H54 (cell line): Measurements from ENCODE around the gene TUBA1B.
"Not testable (repeated sequence)": the region's sequence is repeated elsewhere in the genome, so short reads cannot be mapped to it uniquely, and the experiment has no call there.

Experiments
- DNase-seq: peaks from one replicate; pipeline ENCODE4 v3.0.0; 2011; ENCODE audit warnings: low spot score, mixed read lengths; ENCODE audit not compliant: insufficient read length
- FAIRE-seq: peaks from 3 replicates; lab custom pipeline; 2011; peaks lifted over from hg19 to GRCh38; lab: Jason Lieb, UNC
- POLR2A ChIP-seq: IDR thresholded peaks from 2 replicates; pipeline ENCODE4 v1.6.1; 2011; ENCODE audit warnings: low read depth, mild to moderate bottlenecking, low read length

TUBA1B gene

DNA sequence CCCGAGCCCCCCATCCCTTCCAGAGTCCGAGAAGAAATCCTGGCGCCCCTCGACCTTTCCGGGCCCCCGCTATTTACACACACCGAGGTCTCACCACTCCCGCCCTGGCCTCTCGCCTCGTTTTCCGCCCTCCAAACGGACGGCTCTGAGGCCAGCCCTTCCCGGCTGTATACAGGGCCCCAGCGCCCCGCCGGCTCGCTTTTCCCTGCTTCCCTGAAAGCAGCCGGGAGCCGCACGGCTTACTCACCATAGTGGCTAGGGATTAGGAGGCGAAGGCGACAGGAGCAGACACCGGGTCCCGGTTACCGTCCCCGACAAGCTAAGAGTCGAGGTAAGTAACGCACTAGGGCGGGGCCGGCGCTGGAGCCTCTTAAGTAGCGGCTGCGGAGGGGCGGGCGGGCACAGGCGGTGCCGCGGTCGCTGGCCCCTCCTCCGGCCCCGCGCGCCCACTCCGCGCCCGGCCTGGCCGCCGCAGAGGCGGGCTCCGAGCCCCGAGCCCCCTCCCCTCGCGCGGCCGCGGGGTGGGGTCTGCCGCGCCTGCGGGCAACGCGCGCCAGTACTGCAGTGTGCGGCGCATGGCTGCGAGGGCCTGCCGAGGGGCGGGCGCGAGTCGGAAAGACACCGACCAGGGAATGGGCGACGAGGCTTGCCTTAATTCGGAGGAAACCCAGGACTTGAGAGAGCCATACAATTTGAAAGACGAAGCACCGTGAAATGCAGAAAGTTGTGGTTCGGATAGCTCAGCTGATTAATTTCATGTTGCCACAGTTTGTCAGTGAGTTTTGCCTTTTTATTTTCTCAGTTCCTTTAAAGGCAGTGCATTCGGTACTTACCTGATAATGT is at the start of gene TUBA1B:
TSS of gene TUBA1B (minus strand) at position 345 of the 843 bp plus-strand sequence. CDS start at position 250, 95 bp downstream.
- peak; percentile 66 for DNase-seq
- TF ChIP-seq POLR2A, result peak; percentile 97
- no peak for FAIRE-seq

DNA sequence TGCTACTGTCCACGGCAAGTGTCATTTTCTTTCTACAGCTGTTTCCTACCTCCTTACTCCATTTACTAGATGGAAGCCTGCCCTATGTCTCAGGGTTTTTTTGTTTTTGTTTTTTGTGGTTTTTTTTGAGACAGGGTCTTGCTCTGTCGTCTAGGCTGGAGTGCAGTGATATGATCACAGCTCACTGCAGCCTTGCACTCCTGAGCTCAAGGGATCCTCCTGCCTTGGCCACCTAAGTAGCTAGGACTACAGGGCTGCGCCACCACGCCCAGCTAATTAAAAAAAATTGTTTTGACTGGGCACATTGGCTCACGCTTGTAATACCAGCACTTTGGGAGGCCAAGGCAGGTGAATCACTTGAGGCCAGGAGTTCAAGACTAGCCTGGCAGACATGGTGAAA is 43.0 kb upstream of the TUBA1B start:
- no peak for TF ChIP-seq POLR2A
- FAIRE-seq (no peak), DNase-seq (no peak)

DNA sequence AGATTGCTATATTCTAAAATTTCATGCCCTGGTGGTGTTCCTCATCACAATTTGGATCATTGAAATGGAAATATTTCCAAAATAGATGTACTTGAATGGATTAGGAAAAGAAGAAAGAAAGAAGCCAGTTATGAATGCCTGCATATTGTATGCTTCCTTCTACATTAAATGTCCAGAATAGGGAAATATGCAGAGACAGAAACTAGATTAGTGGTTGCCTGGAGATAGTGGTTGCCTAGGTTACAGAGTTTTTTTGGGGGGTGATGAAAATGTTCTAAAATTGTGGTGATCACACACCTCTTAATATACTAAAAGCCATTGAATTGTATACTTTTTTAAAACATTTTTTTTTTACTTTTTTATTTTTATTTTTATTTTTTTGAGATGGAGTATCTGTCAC is 39.7 kb upstream of the TUBA1B start:
- DNase-seq (no peak), FAIRE-seq (no peak)
- TF ChIP-seq POLR2A, result no peak

DNA sequence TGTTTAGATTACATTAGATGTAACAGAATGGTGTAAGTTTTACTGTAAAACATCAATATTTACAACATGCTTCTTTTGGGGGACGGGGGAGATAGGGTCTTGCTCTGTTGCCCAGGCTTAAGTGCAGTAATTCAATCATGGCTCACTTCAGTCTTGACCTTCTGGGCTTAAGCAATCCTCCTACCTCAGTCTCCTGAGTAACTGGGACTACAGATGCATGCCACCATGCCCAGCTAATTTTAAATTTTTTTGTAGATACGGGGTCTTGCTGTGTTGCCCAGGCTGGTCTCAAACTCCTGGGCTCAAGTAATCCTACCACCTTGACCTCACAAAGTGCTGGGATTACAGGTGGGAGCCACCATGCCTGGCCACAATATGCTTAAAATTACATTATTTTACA is 33.9 kb upstream of the TUBA1B start:
- no peak for TF ChIP-seq POLR2A
- DNase-seq, result no peak
- no peak for FAIRE-seq

DNA sequence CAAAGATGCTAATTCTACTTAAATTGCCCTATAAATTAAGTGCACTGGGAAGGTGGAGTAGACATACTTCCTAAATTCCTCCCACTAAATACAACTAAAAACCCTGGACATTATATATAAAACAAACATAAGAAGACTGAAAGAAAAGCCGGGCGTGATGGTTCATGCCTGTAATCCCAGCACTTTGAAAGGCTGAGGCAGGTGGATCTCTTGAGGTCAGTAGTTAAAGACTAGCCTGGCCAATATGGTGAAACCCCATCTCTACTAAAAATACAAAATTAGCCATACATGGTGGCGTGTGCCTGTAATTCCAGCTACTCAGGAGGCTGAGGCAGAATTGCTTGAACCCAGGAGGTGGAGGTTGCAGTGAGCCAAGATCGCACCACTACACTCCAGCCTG is 30.7 kb upstream of the TUBA1B start:
- DNase-seq, FAIRE-seq: not testable (repeated sequence)

DNA sequence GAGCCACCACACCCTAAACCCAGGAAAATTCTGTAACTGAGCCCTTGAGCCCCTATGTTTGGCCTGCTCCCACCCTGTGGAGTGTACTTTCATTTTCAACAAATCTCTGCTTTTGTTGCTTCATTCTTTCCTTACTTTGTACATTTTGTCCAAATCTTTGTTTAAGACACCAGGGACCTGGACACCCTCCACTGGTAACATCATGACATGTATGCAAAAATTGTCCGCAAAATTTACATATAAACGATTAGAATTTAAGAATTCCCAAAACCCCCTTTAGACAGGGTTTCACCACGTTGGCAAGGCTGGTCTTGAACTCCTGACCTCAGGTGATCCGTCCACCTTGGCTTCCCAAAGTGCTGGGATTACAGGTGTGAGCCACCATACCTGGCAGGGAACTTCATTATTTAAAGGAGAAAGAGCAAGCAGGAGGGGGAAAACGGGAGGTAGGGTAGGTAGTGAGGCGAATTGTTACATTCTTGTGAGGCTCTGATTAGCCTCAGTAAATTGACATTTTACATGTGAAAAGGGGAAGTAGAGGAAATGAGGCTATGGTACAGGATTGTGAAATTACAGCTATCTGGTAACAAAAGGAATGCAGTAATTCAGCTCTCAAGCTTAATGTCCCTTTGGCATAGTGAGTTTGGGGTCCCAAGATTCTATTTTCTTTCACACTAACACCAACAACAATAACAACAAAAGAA is 30.0 kb upstream of the TUBA1B start:
- TF ChIP-seq POLR2A, result no peak
- FAIRE-seq (no peak), DNase-seq (no peak)

DNA sequence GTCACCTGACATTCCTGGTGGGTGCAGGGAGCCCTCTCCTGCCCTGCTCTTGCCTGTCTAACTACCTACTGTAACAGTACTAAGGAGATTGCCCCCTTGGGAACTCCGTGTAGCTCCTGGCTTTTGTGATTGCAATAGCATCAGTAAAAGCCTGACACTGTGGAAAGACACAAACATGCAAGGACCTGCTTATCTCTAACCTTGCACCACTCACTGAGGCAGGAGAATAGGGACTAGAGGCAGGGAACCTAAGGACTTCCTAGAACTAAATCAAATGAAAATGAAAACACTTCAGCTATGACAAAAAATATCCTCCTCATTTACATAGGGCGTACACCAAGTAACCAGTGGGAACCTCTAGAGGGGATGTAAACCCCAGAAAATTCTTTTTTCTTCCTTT is 29.2 kb upstream of the TUBA1B start:
- DNase-seq (no peak), FAIRE-seq (no peak)
- TF ChIP-seq POLR2A, result no peak

DNA sequence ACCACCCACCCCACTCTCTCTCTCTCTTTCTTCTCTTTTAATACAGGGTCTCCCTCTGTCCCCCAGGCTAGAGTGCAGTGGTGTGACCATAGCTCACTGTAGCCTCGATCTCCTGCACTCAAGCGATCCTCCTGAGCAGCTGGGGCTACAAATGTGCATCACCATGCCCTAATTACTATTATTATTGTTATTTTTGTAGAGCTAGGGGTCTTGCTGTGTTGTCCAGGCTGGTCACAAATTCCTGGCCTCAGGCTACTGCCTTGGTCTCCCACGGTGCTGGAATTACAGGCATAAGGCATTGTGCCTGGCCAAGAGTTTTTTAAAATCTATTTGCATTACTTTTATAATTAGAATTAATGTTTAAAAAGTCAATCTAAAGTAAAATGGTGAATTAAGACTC is 23.0 kb upstream of the TUBA1B start:
- TF ChIP-seq POLR2A, result no peak
- DNase-seq (no peak), FAIRE-seq (no peak)

DNA sequence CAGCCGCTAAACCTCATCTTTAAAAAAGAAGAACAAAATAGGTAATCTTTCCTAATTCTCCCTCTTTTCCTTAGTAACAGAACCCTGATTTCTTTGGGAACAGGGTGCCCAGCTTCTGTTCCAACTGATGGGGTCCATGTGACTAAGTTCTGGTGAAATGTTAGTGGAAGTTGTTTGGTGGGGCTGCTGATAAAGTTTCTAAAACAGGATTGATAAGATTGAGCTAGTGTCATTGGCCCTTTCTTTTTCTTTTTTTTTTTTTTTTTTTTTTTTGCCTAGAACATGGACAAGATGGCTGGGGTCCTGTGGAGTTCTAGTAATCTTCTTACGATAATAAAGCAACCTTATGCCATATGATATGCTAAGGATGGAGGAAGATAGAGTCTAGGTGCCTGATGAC is 16.2 kb upstream of the TUBA1B start:
- DNase-seq (no peak), FAIRE-seq (no peak)
- TF ChIP-seq POLR2A, result no peak

DNA sequence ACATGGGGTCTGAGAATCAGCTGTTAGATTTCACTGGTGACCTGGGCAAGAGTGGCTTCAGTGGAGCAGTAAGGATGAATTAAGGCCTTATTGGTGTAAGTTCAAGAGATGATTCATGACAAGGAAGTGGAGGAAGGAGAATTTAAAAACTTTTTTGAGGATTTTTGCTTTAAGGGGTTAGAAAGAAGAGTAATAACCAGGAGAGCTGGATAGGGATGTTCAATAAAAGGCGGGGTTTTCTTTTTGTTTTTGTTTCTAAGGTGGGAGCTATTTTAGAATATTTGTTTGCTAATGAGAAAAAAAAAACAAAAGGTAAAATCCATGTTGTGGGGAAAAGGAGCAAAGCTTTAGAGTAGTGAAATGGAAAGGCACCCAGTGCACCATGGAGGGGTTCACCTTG is 15.2 kb upstream of the TUBA1B start:
- DNase-seq (no peak), FAIRE-seq (no peak)
- no peak for TF ChIP-seq POLR2A

DNA sequence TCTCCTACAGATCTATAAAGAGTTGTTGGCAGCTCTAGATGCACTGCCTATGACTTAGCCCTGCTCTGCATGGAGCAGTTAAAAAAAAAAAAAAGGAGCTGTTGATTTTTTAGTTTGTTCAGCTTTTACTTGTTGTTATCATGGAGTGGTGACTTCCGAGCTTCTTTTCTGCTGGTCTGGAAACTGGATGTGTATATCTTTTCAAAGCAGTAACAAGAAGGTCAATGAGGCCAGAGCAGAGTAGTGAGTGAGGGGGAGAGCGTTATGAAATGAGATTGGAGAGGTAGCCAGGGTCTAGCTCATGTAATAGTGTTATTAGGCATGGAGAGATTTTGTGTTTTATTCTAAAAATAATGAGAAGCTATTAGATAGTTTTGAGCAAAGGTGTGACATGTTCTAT is 13.2 kb upstream of the TUBA1B start:
- no peak for TF ChIP-seq POLR2A
- DNase-seq (no peak), FAIRE-seq (no peak)

DNA sequence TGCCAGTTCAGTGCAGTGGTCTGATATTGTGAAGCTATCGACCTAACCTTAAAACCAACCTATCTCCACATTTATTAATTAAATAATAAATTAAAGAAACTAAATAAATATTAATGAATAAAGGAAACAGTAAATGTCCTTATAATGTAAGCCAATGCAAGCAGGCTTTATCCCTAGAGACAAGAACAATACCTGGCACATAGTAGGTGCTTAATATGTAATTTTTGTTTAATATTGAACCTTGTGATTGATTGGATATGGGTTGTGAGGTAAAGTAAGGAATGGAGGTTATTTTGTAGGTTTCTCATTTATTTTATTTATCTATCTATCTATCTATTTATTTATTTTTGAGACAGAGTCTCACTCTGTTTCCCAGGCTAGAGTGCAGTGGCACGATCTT is 7.8 kb upstream of the TUBA1B start:
- TF ChIP-seq POLR2A, result no peak
- DNase-seq (no peak), FAIRE-seq (no peak)

DNA sequence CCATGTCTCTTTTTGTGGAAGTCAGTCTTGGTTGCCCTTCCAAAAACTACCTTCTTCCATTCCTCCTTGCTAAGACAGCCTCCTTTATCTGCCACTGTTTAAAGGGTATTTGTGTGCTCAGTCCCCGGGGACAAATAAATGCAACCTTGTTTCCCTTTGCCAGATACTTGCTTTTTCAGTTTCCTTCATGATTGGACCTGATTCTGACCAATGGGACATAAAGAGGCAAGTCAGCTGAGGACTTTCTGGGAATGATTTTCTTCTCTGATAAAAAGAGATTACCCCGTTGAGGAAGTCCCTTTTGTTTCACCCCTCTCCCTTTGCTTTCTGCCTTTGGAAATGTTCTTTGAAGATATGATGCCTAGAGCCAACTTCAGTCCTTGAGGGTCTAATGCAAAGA is 7.4 kb upstream of the TUBA1B start:
- TF ChIP-seq POLR2A, result no peak
- no peak for FAIRE-seq
- no peak for DNase-seq

DNA sequence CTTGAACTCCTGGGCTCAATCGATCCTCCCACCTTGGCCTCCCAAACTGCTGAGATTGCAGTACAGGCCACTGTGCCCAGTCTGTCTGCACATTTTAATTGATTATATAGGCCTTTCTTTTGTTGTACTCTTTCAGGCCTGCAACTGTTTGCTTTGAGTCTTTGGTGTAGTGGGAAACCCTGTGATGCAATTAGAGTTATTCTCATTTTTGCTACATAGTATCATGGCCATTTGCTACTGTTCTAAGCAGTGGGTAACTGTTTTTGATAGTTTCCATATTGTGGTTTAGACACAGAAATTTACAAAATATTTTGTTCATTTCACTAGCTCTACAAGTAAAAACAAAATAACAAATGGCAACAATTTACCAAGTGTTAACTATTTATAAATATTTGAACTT is 6.3 kb upstream of the TUBA1B start:
- DNase-seq (no peak), FAIRE-seq (no peak)
- no peak for TF ChIP-seq POLR2A

DNA sequence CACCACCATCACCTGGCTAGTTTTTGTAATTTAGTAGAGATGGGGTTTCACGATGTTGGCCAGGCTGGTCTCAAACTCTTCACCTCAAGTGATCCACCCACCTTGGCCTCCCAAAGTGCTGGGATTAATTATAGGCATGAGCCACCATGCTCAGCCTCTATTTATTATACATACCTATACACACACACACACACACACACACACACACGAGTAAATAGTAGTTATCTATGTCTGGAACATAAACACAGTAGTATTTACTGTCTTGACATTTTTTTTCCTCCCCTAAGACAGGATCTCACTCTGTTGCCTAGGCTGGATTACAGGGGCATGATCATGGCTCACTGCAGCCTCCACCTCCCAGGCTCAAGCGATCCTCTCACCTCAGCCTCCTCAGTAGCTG is 5.8 kb upstream of the TUBA1B start:
- not testable (repeated sequence) for FAIRE-seq, DNase-seq
